Thoracic aorta (tissue), 2 donors: ENCODE data around the gene CELF2. TPM values are rescaled to one million over a fixed set of nuclear protein-coding genes. Genes with fewer than 3 reads are reported as not detected.
"Not testable (repeated sequence)": the region's sequence is repeated elsewhere in the genome, so short reads cannot be mapped to it uniquely, and the experiment has no call there.

Experiments used
- ATAC-seq: fragments of 150-250 bp; one replicate; pipeline ENCODE4 v1.8.0; 2017; ENCODE audit warnings: low read depth; ENCODE audit not compliant: insufficient number of reproducible peaks, low FRiP score
- DNase-seq: peaks from one replicate; pipeline ENCODE4 v3.0.0-alpha.2; 2020; ENCODE audit warnings: low spot score
- H3K27ac ChIP-seq, 2 donors: fragments of 200-600 bp; sonication (generic); 1 replicate in 1 of 2; 2 replicates in 1 of 2; pipeline ENCODE4 v1.5.1; 2016; ENCODE audit warnings: mild to moderate bottlenecking in 2 of 2, moderate library complexity in 2 of 2
- H3K27me3 ChIP-seq: fragments of 200-600 bp; sonication (generic); replicated peaks from 2 replicates; pipeline ENCODE4 v1.6.0; 2016; ENCODE audit warnings: mild to moderate bottlenecking; ENCODE audit not compliant: insufficient read depth
- H3K36me3 ChIP-seq: fragments of 200-600 bp; sonication (generic); one replicate; pipeline ENCODE4 v1.5.1; 2016
- H3K4me1 ChIP-seq, 2 donors: fragments of 200-600 bp; sonication (generic); 1 replicate in 1 of 2; 2 replicates in 1 of 2; pipeline versions ENCODE4 v1.5.1 to v1.6.0; 2016; ENCODE audit warnings: low read depth in 2 of 2, mild to moderate bottlenecking in 1 of 2; ENCODE audit not compliant: control insufficient read depth in 1 of 2
- H3K4me3 ChIP-seq: fragments of 200-600 bp; sonication (generic); 2 replicates; pipeline ENCODE4 v1.5.1; 2016; ENCODE audit warnings: mild to moderate bottlenecking
- H3K9me3 ChIP-seq: fragments of 200-600 bp; sonication (generic); 2 replicates; pipeline ENCODE4 v1.5.1; 2016
- total RNA-seq, 2 donors: library from RNA; depleted of rRNA; stranded (reverse); fragments of >200 nt; gene quantifications; one replicate each; pipeline versions ENCODE4 v1.1.0 to v1.2.3, GENCODE V29; 2016
- TF ChIP-seq, protein P1 (sequence below): fragments of 200-600 bp; sonication (generic); IDR thresholded peaks from one replicate; pipeline ENCODE4 v1.5.1; 2019; ENCODE audit warnings: antibody characterized with exemption

Gene CELF2
- total RNA-seq, 2 donors from 2014 or later: 69.0 to 73.5 TPM

DNA sequence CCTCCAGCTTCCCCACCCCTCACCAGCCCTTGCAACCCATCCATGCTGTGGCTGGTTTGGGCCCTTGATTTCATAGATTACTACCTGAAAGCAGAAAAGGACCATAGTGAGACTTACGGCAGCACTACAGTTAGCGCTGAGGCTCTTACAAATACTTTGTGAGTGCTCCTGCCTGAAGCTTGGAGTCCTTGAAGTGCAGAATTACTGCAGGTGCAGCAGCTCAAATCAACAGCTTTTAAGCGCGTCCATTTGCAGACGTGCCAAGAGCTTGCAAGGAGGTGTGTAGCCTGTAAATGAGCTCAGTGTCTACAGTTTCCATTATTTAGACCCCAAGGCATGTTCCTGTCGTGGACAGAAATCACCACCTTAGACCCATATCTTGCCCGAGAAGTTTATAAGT is 103.0 kb downstream of the CELF2 start:
- H3K4me3 ChIP-seq: no peak overlapping the region
- DNase-seq (no peak), ATAC-seq (no peak)
- H3K4me1 ChIP-seq: no peaks in the 10 kb centered on the region
- H3K27me3 ChIP-seq: no peaks in the 10 kb centered on the region
- TF ChIP-seq, protein P1, sequence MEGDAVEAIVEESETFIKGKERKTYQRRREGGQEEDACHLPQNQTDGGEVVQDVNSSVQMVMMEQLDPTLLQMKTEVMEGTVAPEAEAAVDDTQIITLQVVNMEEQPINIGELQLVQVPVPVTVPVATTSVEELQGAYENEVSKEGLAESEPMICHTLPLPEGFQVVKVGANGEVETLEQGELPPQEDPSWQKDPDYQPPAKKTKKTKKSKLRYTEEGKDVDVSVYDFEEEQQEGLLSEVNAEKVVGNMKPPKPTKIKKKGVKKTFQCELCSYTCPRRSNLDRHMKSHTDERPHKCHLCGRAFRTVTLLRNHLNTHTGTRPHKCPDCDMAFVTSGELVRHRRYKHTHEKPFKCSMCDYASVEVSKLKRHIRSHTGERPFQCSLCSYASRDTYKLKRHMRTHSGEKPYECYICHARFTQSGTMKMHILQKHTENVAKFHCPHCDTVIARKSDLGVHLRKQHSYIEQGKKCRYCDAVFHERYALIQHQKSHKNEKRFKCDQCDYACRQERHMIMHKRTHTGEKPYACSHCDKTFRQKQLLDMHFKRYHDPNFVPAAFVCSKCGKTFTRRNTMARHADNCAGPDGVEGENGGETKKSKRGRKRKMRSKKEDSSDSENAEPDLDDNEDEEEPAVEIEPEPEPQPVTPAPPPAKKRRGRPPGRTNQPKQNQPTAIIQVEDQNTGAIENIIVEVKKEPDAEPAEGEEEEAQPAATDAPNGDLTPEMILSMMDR: no peak
- H3K27ac ChIP-seq: no peak overlapping the region
- H3K36me3 ChIP-seq: no peaks in the 10 kb centered on the region
- H3K9me3 ChIP-seq: no peaks in the 10 kb centered on the region

GRCh38 chr10:11123892-11124291 is 106.2 kb downstream of the CELF2 start:
- H3K4me3 ChIP-seq, H3K36me3 ChIP-seq, H3K27me3 ChIP-seq, DNase-seq, ATAC-seq, H3K4me1 ChIP-seq, H3K27ac ChIP-seq, H3K9me3 ChIP-seq: not testable (repeated sequence)

DNA sequence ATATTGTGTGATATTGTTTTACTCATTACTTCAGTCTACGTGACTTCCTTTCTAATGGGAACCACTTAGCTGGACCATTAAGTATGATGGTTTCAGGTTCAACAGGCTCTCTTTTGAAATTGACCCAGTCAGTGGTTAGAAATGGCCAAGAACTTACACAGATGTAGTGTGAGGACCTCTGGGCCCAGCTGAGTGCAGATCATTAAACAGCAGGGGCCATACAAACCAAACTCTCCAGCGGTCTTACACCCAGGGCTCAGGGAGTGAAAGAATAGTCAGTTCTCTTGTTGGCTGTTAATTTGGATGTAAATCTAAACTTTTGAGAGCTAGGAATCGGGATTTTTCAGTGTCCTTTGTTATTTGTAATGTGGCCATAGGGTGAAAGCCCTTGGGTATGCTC is 107.3 kb downstream of the CELF2 start:
- ATAC-seq: no peak
- TF ChIP-seq, protein P1: no peak
- Histone ChIP-seq H3K27me3 (no peaks in the 10 kb centered on the region), H3K36me3 (no peaks in the 10 kb centered on the region), H3K9me3 (no peaks in the 10 kb centered on the region), H3K27ac (no peak overlapping the region), H3K4me1 (peaks cover 0 to 7% of the 10 kb centered on the region in 2 donors), H3K4me3 (no peak overlapping the region)
- no peak for DNase-seq

- H3K4me3 ChIP-seq, ATAC-seq, DNase-seq, H3K27ac ChIP-seq, H3K27me3 ChIP-seq, H3K36me3 ChIP-seq, H3K9me3 ChIP-seq: not testable (repeated sequence)
- peaks cover 0 to 17% of the 10 kb centered on the region in 2 donors for H3K4me1 ChIP-seq
Observed at GRCh38 chr10:11127017-11127416, 109.3 kb downstream of the CELF2 start.

- H3K27ac ChIP-seq: no peak overlapping the region
- no peak for DNase-seq
- H3K4me1 ChIP-seq: peaks cover 0 to 17% of the 10 kb centered on the region in 2 donors
- no peaks in the 10 kb centered on the region for H3K9me3 ChIP-seq
- H3K27me3 ChIP-seq: no peaks in the 10 kb centered on the region
- TF ChIP-seq, protein P1: no peak
- ATAC-seq: no peak
- no peak overlapping the region for H3K4me3 ChIP-seq
- no peaks in the 10 kb centered on the region for H3K36me3 ChIP-seq
Observed at GRCh38 chr10:11131112-11131639, 113.5 kb downstream of the CELF2 start.

- Histone ChIP-seq H3K4me1 (peaks cover 0 to 25% of the 10 kb centered on the region in 2 donors), H3K36me3 (no peaks in the 10 kb centered on the region), H3K27ac (no peak overlapping the region), H3K9me3 (no peaks in the 10 kb centered on the region), H3K4me3 (no peak overlapping the region), H3K27me3 (no peaks in the 10 kb centered on the region)
- ATAC-seq (no peak), DNase-seq (no peak)
- TF ChIP-seq, protein P1: no peak
Observed at GRCh38 chr10:11134411-11134810, 116.7 kb downstream of the CELF2 start.
